IMR-90 (cell line): ENCODE measurements around the gene SHISA6. TPM values are rescaled to one million over a fixed set of nuclear protein-coding genes. Genes with fewer than 3 reads are reported as not detected.

Source experiments
- ATAC-seq: fragments of 200-7000 bp; cut with Tn5 transposase; 2 replicates; pipeline ENCODE4 v1.9.1; 2020; ENCODE audit warnings: low read depth, mild to moderate bottlenecking, moderate library complexity
- BruUV-seq: library from RNA; stranded (reverse); fragments of 400-500 nt; replicated peaks from 2 replicates; lab custom pipeline; 2021; lab: Mats Ljungman, UMichigan
- CTCF ChIA-PET: fragments of 300-600 bp; formaldehyde crosslinking; extraction: SDS; loops from one replicate; lab custom pipeline; 2021; ENCODE audit warnings: antibody characterized with exemption; lab: Yijun Ruan, JAX
- POLR2A ChIA-PET: fragments of 300-600 bp; sonication (Branson Sonifier 250); formaldehyde crosslinking; loops from one replicate; lab custom pipeline; 2022; ENCODE audit warnings: antibody characterized with exemption; ENCODE audit not compliant: unreplicated experiment; lab: Charles Lee
- DNase-seq: peaks from one replicate; pipeline ENCODE4 v3.0.0; 2013
- H2AFZ ChIP-seq: replicated peaks from 2 replicates; pipeline ENCODE3; 2013; ENCODE audit warnings: low read length, mild to moderate bottlenecking; ENCODE audit not compliant: poor library complexity
- H2AK5ac ChIP-seq: 2 replicates; pipeline ENCODE4 v1.6.1; 2013; ENCODE audit warnings: low read depth, low read length, inconsistent platforms
- H2AK9ac ChIP-seq: replicated peaks from 2 replicates; pipeline ENCODE3; 2013; ENCODE audit warnings: mild to moderate bottlenecking, low read depth, low read length, moderate library complexity; ENCODE audit not compliant: poor library complexity
- H2BK120ac ChIP-seq: 2 replicates; pipeline ENCODE4 v1.6.1; 2013; ENCODE audit warnings: low read depth, low read length, inconsistent platforms
- H2BK15ac ChIP-seq: 3 replicates; pipeline ENCODE4 v1.6.1; 2013; ENCODE audit warnings: low read depth, low read length, inconsistent platforms
- H2BK20ac ChIP-seq: 2 replicates; pipeline ENCODE4 v1.6.1; 2013; ENCODE audit warnings: low read depth, mild to moderate bottlenecking, inconsistent platforms, low read length, moderate library complexity
- H2BK5ac ChIP-seq: 2 replicates; pipeline ENCODE4 v1.6.1; 2013; ENCODE audit warnings: mild to moderate bottlenecking, low read depth, low read length, inconsistent platforms; ENCODE audit not compliant: poor library complexity, severe bottlenecking
- H3K14ac ChIP-seq: replicated peaks from 2 replicates; pipeline ENCODE4 v1.6.1; 2013; ENCODE audit warnings: low read depth, low read length, inconsistent platforms
- H3K18ac ChIP-seq: 2 replicates; pipeline ENCODE4 v1.6.1; 2013; ENCODE audit warnings: low read depth, low read length, control low read depth
- H3K23ac ChIP-seq: 2 replicates; pipeline ENCODE4 v1.6.1; 2013; ENCODE audit warnings: low read depth, low read length, inconsistent platforms
- H3K27ac ChIP-seq: 2 replicates; pipeline ENCODE4 v1.5.1; 2013; ENCODE audit warnings: mild to moderate bottlenecking, control low read depth, low read length; ENCODE audit not compliant: insufficient read depth
- H3K27me3 ChIP-seq: 2 replicates; pipeline ENCODE4 v1.6.1; 2013; ENCODE audit warnings: low read length; ENCODE audit not compliant: control insufficient read depth, insufficient read depth
- H3K36me3 ChIP-seq: 2 replicates; pipeline ENCODE4 v1.6.1; 2013; ENCODE audit warnings: low read length, mixed read lengths; ENCODE audit not compliant: control insufficient read depth, insufficient read depth
- H3K4ac ChIP-seq: 2 replicates; pipeline ENCODE4 v1.6.1; 2013; ENCODE audit warnings: low read depth, low read length, inconsistent platforms
- H3K4me1 ChIP-seq: 2 replicates; pipeline ENCODE4 v1.6.1; 2013; ENCODE audit warnings: low read length, mixed read lengths; ENCODE audit not compliant: control insufficient read depth, insufficient read depth
- H3K4me2 ChIP-seq: 2 replicates; pipeline ENCODE4 v1.6.1; 2013; ENCODE audit warnings: low read depth, mild to moderate bottlenecking, control low read depth, low read length, moderate library complexity
- H3K4me3 ChIP-seq: 2 replicates; pipeline ENCODE4 v1.5.1; 2013; ENCODE audit warnings: low read depth, mild to moderate bottlenecking, control low read depth, low read length, moderate library complexity; ENCODE audit not compliant: insufficient read depth
- H3K56ac ChIP-seq: 2 replicates; pipeline ENCODE4 v1.6.1; 2013; ENCODE audit warnings: low read length, inconsistent platforms; ENCODE audit not compliant: insufficient read depth; ENCODE audit errors: extremely low read depth
- H3K79me1 ChIP-seq, 2 experiments: 2 replicates each; pipeline ENCODE4 v1.6.1; 2013; ENCODE audit warnings: low read length in 2 of 2, inconsistent platforms in 1 of 2, low read depth in 1 of 2
- H3K9ac ChIP-seq: 2 replicates; pipeline ENCODE4 v1.6.1; 2013; ENCODE audit warnings: low read depth, low read length, control low read depth
- H3K9me1 ChIP-seq: 2 replicates; pipeline ENCODE4 v1.6.1; 2013; ENCODE audit warnings: low read length, inconsistent platforms; ENCODE audit not compliant: insufficient read depth
- H3K9me3 ChIP-seq: 2 replicates; pipeline ENCODE4 v1.6.1; 2013; ENCODE audit warnings: low read length; ENCODE audit not compliant: control insufficient read depth, insufficient read depth
- H4K20me1 ChIP-seq: 2 replicates; pipeline ENCODE4 v1.6.1; 2013; ENCODE audit warnings: low read length, inconsistent platforms; ENCODE audit not compliant: insufficient read depth
- H4K5ac ChIP-seq: 2 replicates; pipeline ENCODE4 v1.6.1; 2013; ENCODE audit warnings: mild to moderate bottlenecking, low read depth, low read length, control low read depth
- H4K8ac ChIP-seq, 2 experiments: 2 replicates each; pipeline ENCODE4 v1.6.1; 2013; ENCODE audit warnings: low read depth in 2 of 2, low read length in 2 of 2, control low read depth in 1 of 2, inconsistent platforms in 1 of 2
- H4K91ac ChIP-seq: 2 replicates; pipeline ENCODE4 v1.6.1; 2013; ENCODE audit warnings: low read depth, low read length, inconsistent platforms; ENCODE audit not compliant: insufficient read depth
- CEBPB ChIP-seq: IDR thresholded peaks from 2 replicates; pipeline ENCODE4 v1.6.1; 2012; ENCODE audit warnings: low read depth, low read length, improper control_type of control experiment
- CHD1 ChIP-seq: IDR thresholded peaks from 2 replicates; pipeline ENCODE4 v1.6.1; 2012; ENCODE audit warnings: low read depth, low read length, improper control_type of control experiment
- ELK1 ChIP-seq: fragments of 150-350 bp; IDR thresholded peaks from 2 replicates; pipeline ENCODE4 v1.6.1; 2016; ENCODE audit warnings: low read depth, mild to moderate bottlenecking, low read length, moderate library complexity, borderline replicate concordance
- MAFK ChIP-seq: IDR thresholded peaks from 2 replicates; pipeline ENCODE4 v1.6.1; 2012; ENCODE audit warnings: low read depth, low read length, improper control_type of control experiment
- MXI1 ChIP-seq: IDR thresholded peaks from 2 replicates; pipeline ENCODE4 v1.6.1; 2012; ENCODE audit warnings: low read depth, mild to moderate bottlenecking, low read length, moderate library complexity, borderline replicate concordance
- NFE2L2 ChIP-seq: fragments of 150-350 bp; IDR thresholded peaks from 2 replicates; pipeline ENCODE4 v1.6.1; 2016; ENCODE audit warnings: low read depth, mild to moderate bottlenecking, low read length
- RCOR1 ChIP-seq: IDR thresholded peaks from 2 replicates; pipeline ENCODE4 v1.6.1; 2012; ENCODE audit warnings: mild to moderate bottlenecking, low read length, improper control_type of control experiment; ENCODE audit not compliant: insufficient replicate concordance
- WGBS, 2 experiments: methylation state at CpG; one replicate each; pipeline versions ENCODE4 v1.1.5 to v1.1.7; 2013; ENCODE audit warnings: missing lambda C conversion rate in 2 of 2; ENCODE audit not compliant: insufficient read length in 1 of 2; ENCODE audit errors: extremely low coverage in 2 of 2; 5-methylcytosine and 5-hydroxymethylcytosine counted together
- dilution Hi-C: fragments of 300-500 bp; cut with HindIII; formaldehyde crosslinking; loops from one replicate; pipeline ENCODE4 v1.14.3; 2018; ENCODE audit warnings: low sequenced_read_pairs; ENCODE audit not compliant: unreplicated experiment
- in situ Hi-C: fragments of 300-500 bp; cut with MboI; formaldehyde crosslinking; loops from 3 replicates; pipeline ENCODE4 v1.14.3; 2019; ENCODE audit warnings: low sequenced_read_pairs, inconsistent platforms, mixed read lengths
- intact Hi-C: fragments of 100-400 bp; cut with micrococcal nuclease; formaldehyde crosslinking; loops from 2 replicates; pipeline ENCODE4 v1.10.0; 2022
- polyA plus RNA-seq, 3 experiments: library from polyadenylated mRNA; depleted of rRNA; stranded (reverse); fragments of >200 nt; gene quantifications; 2 replicates each; pipeline ENCODE4 v1.2.3, GENCODE V29; 2012; ENCODE audit warnings: low replicate concordance in 1 of 3
- total RNA-seq: library from RNA; depleted of rRNA; stranded (reverse); fragments of >200 nt; gene quantifications from 2 replicates; pipeline ENCODE4 v1.2.3, GENCODE V29; 2012
- TF ChIP-seq, protein P1 (sequence below): fragments of 150-350 bp; IDR thresholded peaks from 2 replicates; pipeline ENCODE4 v1.6.1; 2017; ENCODE audit warnings: mild to moderate bottlenecking, antibody characterized with exemption, low read length, low read depth

SHISA6 gene
- total and polyA plus RNA-seq, 2 of the 4 experiments (the other 2 are of a cell fraction) = not detected

- Histone ChIP-seq H2BK120ac (no peak overlapping the region), H3K9ac (no peak overlapping the region), H2AK5ac (no peak overlapping the region), H3K23ac (no peak overlapping the region), H2BK20ac (no peak overlapping the region), H2AFZ (no peak overlapping the region), H4K8ac (no peak overlapping the region), H3K4me2 (no peak overlapping the region), H4K91ac (no peak overlapping the region), H3K9me1 (no peaks in the 10 kb centered on the region), H4K5ac (no peak overlapping the region), H3K27me3 (no peaks in the 10 kb centered on the region), H3K14ac (no peak overlapping the region), H2AK9ac (no peak overlapping the region), H3K9me3 (peaks cover 47% of the 10 kb centered on the region), H2BK5ac (no peak overlapping the region), H4K20me1 (no peaks in the 10 kb centered on the region), H3K4ac (no peak overlapping the region), H3K4me1 (no peaks in the 10 kb centered on the region), H3K18ac (no peak overlapping the region), H3K56ac (no peak overlapping the region), H2BK15ac (no peak overlapping the region), H3K27ac (no peak overlapping the region), H3K4me3 (no peak overlapping the region), H3K79me1 (no peaks in the 10 kb centered on the region), H3K36me3 (no peaks in the 10 kb centered on the region)
- intact Hi-C loops (no loop called here), in situ Hi-C loops (no loop called here), dilution Hi-C loops (no loop called here)
- no peak for ATAC-seq
- no CpG with 5 or more reads among the region's 2 CpGs for WGBS, 2 experiments
- ChIA-PET POLR2A (no interaction called here), CTCF (no interaction called here)
- DNase-seq = no peak
- no peak for TF ChIP-seq RCOR1
- no peak for TF ChIP-seq NFE2L2
- TF ChIP-seq MAFK = no peak
- no peak for TF ChIP-seq CHD1
- no peak for TF ChIP-seq ELK1
- TF ChIP-seq MXI1 = no peak
- TF ChIP-seq, protein P1, sequence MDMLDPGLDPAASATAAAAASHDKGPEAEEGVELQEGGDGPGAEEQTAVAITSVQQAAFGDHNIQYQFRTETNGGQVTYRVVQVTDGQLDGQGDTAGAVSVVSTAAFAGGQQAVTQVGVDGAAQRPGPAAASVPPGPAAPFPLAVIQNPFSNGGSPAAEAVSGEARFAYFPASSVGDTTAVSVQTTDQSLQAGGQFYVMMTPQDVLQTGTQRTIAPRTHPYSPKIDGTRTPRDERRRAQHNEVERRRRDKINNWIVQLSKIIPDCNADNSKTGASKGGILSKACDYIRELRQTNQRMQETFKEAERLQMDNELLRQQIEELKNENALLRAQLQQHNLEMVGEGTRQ = no peak
- TF ChIP-seq CEBPB = no peak
- no TSS peak for BruUV-seq
These were observed 148.6 kb downstream of the SHISA6 start for GRCh38 chr17:11389583-11389982.
